Measurements from ENCODE around the gene SMIM44. TPM values are rescaled to one million over a fixed set of nuclear protein-coding genes. Genes with fewer than 3 reads are reported as not detected.

Gene SMIM44
- total RNA-seq, 1 donor from 2014 or later, result not detected

DNA sequence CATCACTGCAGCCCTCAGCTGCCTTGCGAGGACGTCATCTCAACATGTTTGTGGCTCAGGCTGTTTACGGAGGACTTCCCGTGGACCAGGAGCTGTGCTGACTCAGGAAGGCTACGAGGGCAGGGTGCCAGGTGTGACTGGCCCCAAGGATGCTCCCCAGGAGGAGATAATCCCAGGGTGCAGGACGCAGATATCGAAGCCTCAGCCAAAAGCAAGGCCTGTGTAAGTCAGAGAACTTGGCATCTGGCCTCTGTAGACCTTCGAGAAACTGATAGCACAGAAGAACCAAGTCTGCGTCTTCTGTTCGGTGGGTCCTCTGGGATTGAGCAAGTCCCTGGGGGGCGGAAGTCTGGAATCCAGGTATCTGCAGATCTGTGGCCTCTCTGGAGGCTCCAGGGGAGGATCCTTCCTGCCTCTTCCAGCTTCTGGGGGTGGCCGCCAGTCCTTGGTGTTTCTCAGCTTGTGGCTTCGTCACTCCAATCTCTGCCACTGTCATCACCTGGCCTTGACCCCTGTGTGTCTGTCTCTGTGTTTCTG is 19.9 kb upstream of the SMIM44 start:
- ATAC-seq (no peak), DNase-seq (no peak)
- intact Hi-C loops (cut with DNase I), result no loop called here
- no peaks in the 10 kb centered on the region for H3K27me3 ChIP-seq (ENCODE audit: low read depth)
- TF ChIP-seq, protein P1, sequence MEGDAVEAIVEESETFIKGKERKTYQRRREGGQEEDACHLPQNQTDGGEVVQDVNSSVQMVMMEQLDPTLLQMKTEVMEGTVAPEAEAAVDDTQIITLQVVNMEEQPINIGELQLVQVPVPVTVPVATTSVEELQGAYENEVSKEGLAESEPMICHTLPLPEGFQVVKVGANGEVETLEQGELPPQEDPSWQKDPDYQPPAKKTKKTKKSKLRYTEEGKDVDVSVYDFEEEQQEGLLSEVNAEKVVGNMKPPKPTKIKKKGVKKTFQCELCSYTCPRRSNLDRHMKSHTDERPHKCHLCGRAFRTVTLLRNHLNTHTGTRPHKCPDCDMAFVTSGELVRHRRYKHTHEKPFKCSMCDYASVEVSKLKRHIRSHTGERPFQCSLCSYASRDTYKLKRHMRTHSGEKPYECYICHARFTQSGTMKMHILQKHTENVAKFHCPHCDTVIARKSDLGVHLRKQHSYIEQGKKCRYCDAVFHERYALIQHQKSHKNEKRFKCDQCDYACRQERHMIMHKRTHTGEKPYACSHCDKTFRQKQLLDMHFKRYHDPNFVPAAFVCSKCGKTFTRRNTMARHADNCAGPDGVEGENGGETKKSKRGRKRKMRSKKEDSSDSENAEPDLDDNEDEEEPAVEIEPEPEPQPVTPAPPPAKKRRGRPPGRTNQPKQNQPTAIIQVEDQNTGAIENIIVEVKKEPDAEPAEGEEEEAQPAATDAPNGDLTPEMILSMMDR (IDR thresholded peaks at IDR 0.05), result no peak
- H3K27ac ChIP-seq, result no peak overlapping the region
- H3K36me3 ChIP-seq, result no peaks in the 10 kb centered on the region
- no peaks in the 10 kb centered on the region for H3K9me3 ChIP-seq
- no peak overlapping the region for H3K4me3 ChIP-seq
- H3K4me1 ChIP-seq, result peaks cover 19% of the 10 kb centered on the region

DNA sequence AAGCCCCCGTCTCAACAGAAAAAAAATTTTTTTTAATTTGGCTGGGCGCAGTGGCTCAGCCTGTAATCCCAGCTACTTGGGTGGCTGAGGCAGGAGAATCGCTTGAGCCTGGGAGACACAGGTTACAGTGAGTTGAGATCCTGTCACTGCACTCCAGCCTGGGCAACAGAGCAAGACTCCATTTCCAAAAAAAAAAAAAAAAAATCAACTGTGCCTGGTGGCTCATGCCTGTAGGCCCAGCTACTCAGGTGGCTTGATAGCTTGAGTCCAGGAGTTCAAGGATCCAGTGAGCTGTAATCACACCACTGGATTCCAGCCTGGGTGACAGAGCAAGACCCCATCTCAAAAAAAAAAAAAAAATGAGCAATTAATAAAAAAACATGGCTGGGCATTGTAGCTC is 18.5 kb upstream of the SMIM44 start:
- intact Hi-C loops (cut with DNase I), result no loop called here
- Histone ChIP-seq H3K4me1 (peaks cover 11% of the 10 kb centered on the region), H3K4me3 (no peak overlapping the region), H3K36me3 (no peaks in the 10 kb centered on the region), H3K27ac (no peak overlapping the region), H3K27me3 (ENCODE audit: low read depth) (no peaks in the 10 kb centered on the region), H3K9me3 (no peaks in the 10 kb centered on the region)
- ATAC-seq (no peak), DNase-seq (no peak)
- TF ChIP-seq, protein P1 (IDR thresholded peaks at IDR 0.05), result no peak

DNA sequence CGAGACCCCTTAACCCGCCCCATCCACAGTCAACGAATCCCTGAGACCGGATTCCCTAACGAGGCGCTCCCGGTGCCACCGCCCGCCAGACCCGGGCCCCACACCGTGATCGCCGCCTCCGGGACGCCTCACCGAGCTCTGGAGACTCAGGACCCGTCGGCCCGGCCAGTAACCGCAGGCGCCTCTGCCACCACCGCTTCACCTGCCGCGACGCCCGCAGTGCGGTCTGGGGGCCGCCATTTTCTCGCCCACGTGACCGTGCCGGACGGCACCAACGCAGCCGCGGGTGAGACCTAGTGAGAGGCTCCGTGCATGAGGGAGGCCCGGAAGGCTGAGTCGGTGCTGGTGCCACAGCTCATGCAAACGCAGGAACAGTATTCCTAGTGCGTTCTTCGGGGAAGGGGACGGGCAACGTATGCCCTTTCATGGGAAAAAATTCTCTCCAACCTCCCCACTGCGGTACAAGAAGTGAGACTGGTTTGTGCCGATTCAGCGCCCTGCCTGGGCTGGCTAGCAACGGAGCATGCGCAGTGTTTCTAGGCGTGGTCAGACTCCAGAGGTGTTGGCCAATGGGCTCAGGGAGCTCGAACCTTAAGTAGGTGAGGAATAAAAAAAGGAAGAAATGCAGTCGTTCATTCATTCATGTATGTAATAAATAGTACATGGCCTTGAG is 17.3 kb upstream of the SMIM44 start, which contains the start of gene DOHH:
DOHH (minus strand) TSS at position 246 of the 673 bp plus-strand sequence. CDS start 3,860 bp downstream, outside the sequence.
- Histone ChIP-seq H3K27me3 (ENCODE audit: low read depth) (no peaks in the 10 kb centered on the region), H3K27ac (peak within 1 kb of the TSS; percentile 99), H3K9me3 (no peaks in the 10 kb centered on the region), H3K4me1 (peaks cover 11% of the 10 kb centered on the region), H3K36me3 (peaks cover 12% of the 10 kb centered on the region), H3K4me3 (peak within 1 kb of the TSS; percentile 100)
- DNase-seq, result peak; percentile 97
- peak; percentile 94 to 96 for ATAC-seq
- intact Hi-C loops (cut with DNase I), result no loop called here
- TF ChIP-seq, protein P1 (IDR thresholded peaks at IDR 0.05), result no peak

DNA sequence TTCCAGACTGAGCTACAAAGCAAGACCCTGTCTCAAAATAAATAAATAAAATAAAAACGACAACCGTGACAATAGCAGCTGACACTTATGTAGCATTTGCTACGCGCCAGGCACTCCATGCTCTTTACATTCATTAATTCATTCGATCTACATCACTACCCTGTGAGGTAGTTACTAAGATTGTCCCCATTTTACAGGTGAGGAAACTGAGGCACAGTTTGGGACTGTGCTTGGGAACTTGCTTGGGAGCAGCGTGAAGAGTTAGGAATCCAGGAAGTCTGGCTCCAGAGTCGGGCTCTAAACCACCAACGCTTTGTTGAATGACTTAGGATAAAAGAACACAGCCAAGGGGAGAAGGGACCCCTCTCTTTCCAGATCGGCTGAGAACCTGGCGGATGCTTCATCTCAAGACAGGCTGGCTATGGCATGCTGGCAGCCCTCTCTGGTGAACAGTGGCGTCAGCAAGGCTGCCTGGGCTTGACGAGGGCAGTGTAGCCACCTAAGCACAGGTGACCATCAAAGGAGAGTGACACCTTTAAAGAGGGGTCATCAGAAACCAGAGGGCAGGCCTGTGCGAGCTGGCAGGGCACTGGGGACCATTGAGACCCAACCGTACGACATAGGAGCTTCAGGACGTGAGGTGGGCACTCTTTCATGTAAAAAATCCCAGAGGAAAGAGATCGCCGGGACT is 16.6 kb upstream of the SMIM44 start:
- DNase-seq (no peak), ATAC-seq (peak; percentile 9 to 15)
- peak overlapping the region; percentile 99 for H3K27ac ChIP-seq
- intact Hi-C loops (cut with DNase I), result no loop called here
- H3K4me1 ChIP-seq, result peaks cover 11% of the 10 kb centered on the region
- H3K4me3 ChIP-seq, result peak overlapping the region; percentile 100
- H3K27me3 ChIP-seq (ENCODE audit: low read depth), result no peaks in the 10 kb centered on the region
- H3K9me3 ChIP-seq, result no peaks in the 10 kb centered on the region
- TF ChIP-seq, protein P1 (IDR thresholded peaks at IDR 0.05), result no peak
- peaks cover 18% of the 10 kb centered on the region for H3K36me3 ChIP-seq

DNA sequence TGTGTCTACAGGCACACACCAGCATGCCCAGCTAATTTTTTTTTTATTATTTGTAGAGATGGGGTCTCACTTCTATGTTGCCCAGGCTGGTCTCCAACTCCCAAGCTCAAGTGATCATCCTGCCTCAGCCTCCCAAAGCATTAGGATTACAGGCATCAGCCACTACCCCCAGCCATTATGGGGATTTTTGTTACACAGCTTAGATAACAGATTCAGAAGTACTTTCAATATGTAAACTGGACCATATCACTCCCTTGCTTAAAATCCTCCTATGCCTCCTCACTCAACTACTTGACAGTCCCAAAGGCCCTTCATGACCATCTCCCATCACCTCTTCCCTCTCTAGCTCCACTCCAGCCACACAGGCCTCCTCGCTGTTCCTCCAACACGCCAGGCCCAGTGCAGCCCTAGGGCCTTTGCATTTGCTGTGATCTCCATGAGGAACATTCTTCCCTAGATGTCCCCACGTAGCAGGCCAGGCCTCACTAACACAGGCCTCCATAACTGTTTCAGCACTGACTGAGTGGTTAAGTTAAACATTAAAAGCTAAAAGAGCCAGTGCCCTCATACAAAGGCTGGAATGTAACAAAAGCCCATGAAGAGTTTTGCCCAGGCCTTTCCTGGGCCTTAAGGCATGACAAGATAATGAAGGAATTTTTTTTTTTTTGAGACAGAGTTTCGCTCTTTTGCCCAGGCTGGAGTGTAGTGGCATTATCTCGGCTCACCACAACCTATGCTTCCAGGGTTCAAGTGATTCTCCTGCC is 14.7 kb upstream of the SMIM44 start:
- peaks cover 11% of the 10 kb centered on the region for H3K4me1 ChIP-seq
- no peak overlapping the region for H3K4me3 ChIP-seq
- ATAC-seq (no peak), DNase-seq (no peak)
- intact Hi-C loops (cut with DNase I), result no loop called here
- no peak overlapping the region for H3K27ac ChIP-seq
- H3K9me3 ChIP-seq, result no peaks in the 10 kb centered on the region
- TF ChIP-seq, protein P1 (IDR thresholded peaks at IDR 0.05), result no peak
- H3K36me3 ChIP-seq, result peaks cover 36% of the 10 kb centered on the region
- no peaks in the 10 kb centered on the region for H3K27me3 ChIP-seq (ENCODE audit: low read depth)
